Endothelial cell (in vitro differentiated cells): ENCODE data around the gene THSD4. TPM values are rescaled to one million over a fixed set of nuclear protein-coding genes. Genes with fewer than 3 reads are reported as not detected.

Experiments
- DNase-seq: peaks from one replicate; pipeline ENCODE4 v3.0.0; 2021; ENCODE audit warnings: low spot score
- H3K27ac Mint-ChIP-seq: one replicate; pipeline ENCODE4 v1.8.0; 2021; ENCODE audit warnings: mixed read lengths, inconsistent platforms; ENCODE audit not compliant: unreplicated experiment
- H3K27me3 Mint-ChIP-seq: one replicate; pipeline ENCODE4 v1.8.0; 2021; ENCODE audit warnings: mild to moderate bottlenecking, moderate library complexity, mixed read lengths, inconsistent platforms; ENCODE audit not compliant: unreplicated experiment
- H3K36me3 Mint-ChIP-seq: one replicate; pipeline ENCODE4 v1.8.0; 2021; ENCODE audit warnings: mild to moderate bottlenecking, low read depth, mixed read lengths, inconsistent platforms; ENCODE audit not compliant: unreplicated experiment
- H3K4me1 Mint-ChIP-seq: one replicate; pipeline ENCODE4 v1.8.0; 2021; ENCODE audit warnings: mild to moderate bottlenecking, mixed read lengths, inconsistent platforms; ENCODE audit not compliant: unreplicated experiment
- H3K4me3 Mint-ChIP-seq: one replicate; pipeline ENCODE4 v1.8.0; 2021; ENCODE audit warnings: mild to moderate bottlenecking, mixed read lengths, inconsistent platforms; ENCODE audit not compliant: unreplicated experiment
- H3K9me3 Mint-ChIP-seq: one replicate; pipeline ENCODE4 v1.8.0; 2021; ENCODE audit warnings: mixed read lengths, inconsistent platforms; ENCODE audit not compliant: unreplicated experiment
- CTCF ChIP-seq: fragments of 200-600 bp; sonication (generic); IDR thresholded peaks from one replicate; pipeline ENCODE4 v1.5.0; 2021; ENCODE audit warnings: antibody characterized with exemption; ENCODE audit not compliant: unreplicated experiment
- total RNA-seq: library from RNA; stranded (reverse); fragmentation: NEBNext Ultra II Directional; extraction: Animal tissue kit (Norgen Biotek cat#: 25700); gene quantifications from one replicate; pipeline ENCODE4 v1.2.1, GENCODE V29; 2021; ENCODE audit not compliant: unreplicated experiment

THSD4 gene
- total RNA-seq, 1 donor from 2014 or later, result 0.92 TPM

- Mint-ChIP-seq H3K4me3 (no peak overlapping the region), H3K9me3 (no peaks in the 10 kb centered on the region), H3K27ac (no peak overlapping the region), H3K4me1 (no peaks in the 10 kb centered on the region), H3K27me3 (peaks cover 1% of the 10 kb centered on the region), H3K36me3 (no peaks in the 10 kb centered on the region)
- DNase-seq, result no peak
- no peak for TF ChIP-seq CTCF
These were observed 486.0 kb downstream of the THSD4 start for GRCh38 chr15:71601038-71601834.

- no peak for DNase-seq
- Mint-ChIP-seq H3K27ac (no peak overlapping the region), H3K9me3 (no peaks in the 10 kb centered on the region), H3K36me3 (no peaks in the 10 kb centered on the region), H3K27me3 (peaks cover 1% of the 10 kb centered on the region), H3K4me1 (no peaks in the 10 kb centered on the region), H3K4me3 (no peak overlapping the region)
- TF ChIP-seq CTCF, result no peak
These were observed 488.1 kb downstream of the THSD4 start for GRCh38 chr15:71603379-71603778.

GRCh38 chr15:71607383-71607782 is 492.1 kb downstream of the THSD4 start:
- no peaks in the 10 kb centered on the region for H3K4me1 Mint-ChIP-seq
- TF ChIP-seq CTCF, result no peak
- no peak overlapping the region for H3K4me3 Mint-ChIP-seq
- H3K27ac Mint-ChIP-seq, result no peak overlapping the region
- no peak for DNase-seq
- H3K27me3 Mint-ChIP-seq, result no peaks in the 10 kb centered on the region
- H3K9me3 Mint-ChIP-seq, result no peaks in the 10 kb centered on the region
- H3K36me3 Mint-ChIP-seq, result no peaks in the 10 kb centered on the region

- Mint-ChIP-seq H3K36me3 (no peaks in the 10 kb centered on the region), H3K4me3 (no peak overlapping the region), H3K4me1 (peaks cover 20% of the 10 kb centered on the region), H3K27me3 (no peaks in the 10 kb centered on the region), H3K9me3 (no peaks in the 10 kb centered on the region), H3K27ac (no peak overlapping the region)
- TF ChIP-seq CTCF, result no peak
- no peak for DNase-seq
These were observed 495.7 kb downstream of the THSD4 start for GRCh38 chr15:71610728-71611552.
